MV-4-11 (cell line): ENCODE measurements around the gene GPR156.
"Not testable (repeated sequence)": the region's sequence is repeated elsewhere in the genome, so short reads cannot be mapped to it uniquely, and the experiment has no call there.

ENCODE experiments used
- DNase-seq: peaks from one replicate; lab custom pipeline; 2025; lab: John Stamatoyannopoulos, UW

Gene GPR156

GRCh38 chr3:120284747-120285507 is at the start of gene GPR156:
Gene GPR156 (minus strand): TSS chr3:120285222. CDS start chr3:120244098, 41,124 bp downstream.
- DNase-seq = no peak

GRCh38 chr3:120332646-120333045 is 47.6 kb upstream of the GPR156 start:
- no peak for DNase-seq

- peak; percentile 18 for DNase-seq
These were observed 46.1 kb upstream of the GPR156 start for GRCh38 chr3:120331076-120331475.

GRCh38 chr3:120326784-120327183 is 41.8 kb upstream of the GPR156 start:
- no peak for DNase-seq

- DNase-seq = peak; percentile 2
These were observed 39.2 kb upstream of the GPR156 start for GRCh38 chr3:120324190-120324589.

GRCh38 chr3:120323761-120324160 is 38.7 kb upstream of the GPR156 start:
- DNase-seq = not testable (repeated sequence)

- no peak for DNase-seq
These were observed 27.1 kb upstream of the GPR156 start for GRCh38 chr3:120311863-120312794.

GRCh38 chr3:120306519-120307455 is 21.8 kb upstream of the GPR156 start:
- DNase-seq = no peak

GRCh38 chr3:120304616-120305015 is 19.6 kb upstream of the GPR156 start:
- DNase-seq = no peak

- no peak for DNase-seq
These were observed 17.3 kb upstream of the GPR156 start for GRCh38 chr3:120302361-120302760.

GRCh38 chr3:120300971-120301370 is 15.9 kb upstream of the GPR156 start:
- no peak for DNase-seq

- DNase-seq = no peak
These were observed 14.4 kb upstream of the GPR156 start for GRCh38 chr3:120299403-120299802.

- no peak for DNase-seq
These were observed 14.0 kb upstream of the GPR156 start for GRCh38 chr3:120298996-120299395.

- DNase-seq = not testable (repeated sequence)
These were observed 6.5 kb upstream of the GPR156 start for GRCh38 chr3:120291552-120291951.

GRCh38 chr3:120289636-120290035 is 4.6 kb upstream of the GPR156 start:
- DNase-seq = no peak

GRCh38 chr3:120286465-120286864 is 1.4 kb upstream of the GPR156 start:
- no peak for DNase-seq

- DNase-seq = no peak
These were observed 453 bp upstream of the GPR156 start for GRCh38 chr3:120285508-120285841.

- DNase-seq = no peak
These were observed 3.8 kb downstream of the GPR156 start for GRCh38 chr3:120281261-120281660.

GRCh38 chr3:120280566-120280965 is 4.5 kb downstream of the GPR156 start:
- DNase-seq = no peak

- no peak for DNase-seq
These were observed 5.0 kb downstream of the GPR156 start for GRCh38 chr3:120280026-120280425.

GRCh38 chr3:120276767-120277166 is 8.3 kb downstream of the GPR156 start:
- no peak for DNase-seq

GRCh38 chr3:120275618-120276017 is 9.4 kb downstream of the GPR156 start:
- DNase-seq = no peak
